Neutrophil (primary cell): ENCODE data around the gene ME3.

Source experiments
- H3K27ac ChIP-seq: fragments of 200-600 bp; sonication (generic); 2 replicates; pipeline ENCODE4 v1.5.1; 2016; ENCODE audit warnings: mild to moderate bottlenecking, moderate library complexity
- H3K27me3 ChIP-seq: fragments of 200-600 bp; sonication (generic); 2 replicates; pipeline ENCODE4 v1.6.0; 2016; ENCODE audit warnings: mild to moderate bottlenecking
- H3K36me3 ChIP-seq: fragments of 200-600 bp; sonication (generic); 2 replicates; pipeline ENCODE4 v1.5.1; 2017
- H3K4me1 ChIP-seq, 2 experiments: fragments of 200-600 bp in 1 of 2; sonication (generic) in 1 of 2; 1 replicate in 1 of 2; 2 replicates in 1 of 2; pipeline versions ENCODE4 v1.5.1 to v1.6.1; 2013 to 2016; ENCODE audit warnings: low read depth in 1 of 2, low read length in 1 of 2, mild to moderate bottlenecking in 1 of 2, moderate library complexity in 1 of 2; ENCODE audit not compliant: control insufficient read depth in 1 of 2, insufficient read depth in 1 of 2
- H3K4me3 ChIP-seq, 2 experiments: fragments of 200-600 bp in 1 of 2; sonication (generic) in 1 of 2; 1 replicate in 1 of 2; 2 replicates in 1 of 2; pipeline ENCODE4 v1.5.1; 2013 to 2016; ENCODE audit warnings: low read depth in 1 of 2, low read length in 1 of 2, mild to moderate bottlenecking in 1 of 2, moderate library complexity in 1 of 2
- H3K9me3 ChIP-seq: fragments of 200-600 bp; sonication (generic); 2 replicates; pipeline ENCODE4 v1.5.1; 2016
- CTCF ChIP-seq: fragments of 200-600 bp; sonication (generic); IDR thresholded peaks from 2 replicates; pipeline ENCODE4 v1.5.1; 2016; ENCODE audit warnings: antibody characterized with exemption

ME3 gene

GRCh38 chr11:86513746-86514373 lies 158.6 kb downstream of the ME3 start:
- no peaks in the 10 kb centered on the region for H3K27me3 ChIP-seq
- no peaks in the 10 kb centered on the region for H3K36me3 ChIP-seq
- H3K27ac ChIP-seq: no peak overlapping the region
- no peak overlapping the region for H3K4me3 ChIP-seq
- no peak for TF ChIP-seq CTCF
- no peaks in the 10 kb centered on the region for H3K9me3 ChIP-seq
- H3K4me1 ChIP-seq: no peaks in the 10 kb centered on the region

GRCh38 chr11:86513138-86513537 lies 159.3 kb downstream of the ME3 start:
- Histone ChIP-seq H3K4me1 (no peaks in the 10 kb centered on the region), H3K4me3 (no peak overlapping the region), H3K9me3 (no peaks in the 10 kb centered on the region), H3K27ac (no peak overlapping the region), H3K36me3 (no peaks in the 10 kb centered on the region), H3K27me3 (no peaks in the 10 kb centered on the region)
- TF ChIP-seq CTCF: no peak

- Histone ChIP-seq H3K27ac (no peak overlapping the region), H3K9me3 (no peaks in the 10 kb centered on the region)
Observed at GRCh38 chr11:86511086-86511551, 161.3 kb downstream of the ME3 start.

GRCh38 chr11:86510674-86511073 lies 161.7 kb downstream of the ME3 start:
- Histone ChIP-seq H3K4me3 (no peak overlapping the region), H3K27ac (no peak overlapping the region), H3K36me3 (no peaks in the 10 kb centered on the region), H3K9me3 (no peaks in the 10 kb centered on the region), H3K4me1 (no peaks in the 10 kb centered on the region), H3K27me3 (no peaks in the 10 kb centered on the region)
- TF ChIP-seq CTCF: no peak

More at GRCh38 chr11:86511086-86511551, 161.3 kb downstream of the ME3 start:
- Histone ChIP-seq H3K27me3 (no peaks in the 10 kb centered on the region), H3K4me3 (no peak overlapping the region), H3K4me1 (no peaks in the 10 kb centered on the region), H3K36me3 (no peaks in the 10 kb centered on the region)
- TF ChIP-seq CTCF: no peak

DNA sequence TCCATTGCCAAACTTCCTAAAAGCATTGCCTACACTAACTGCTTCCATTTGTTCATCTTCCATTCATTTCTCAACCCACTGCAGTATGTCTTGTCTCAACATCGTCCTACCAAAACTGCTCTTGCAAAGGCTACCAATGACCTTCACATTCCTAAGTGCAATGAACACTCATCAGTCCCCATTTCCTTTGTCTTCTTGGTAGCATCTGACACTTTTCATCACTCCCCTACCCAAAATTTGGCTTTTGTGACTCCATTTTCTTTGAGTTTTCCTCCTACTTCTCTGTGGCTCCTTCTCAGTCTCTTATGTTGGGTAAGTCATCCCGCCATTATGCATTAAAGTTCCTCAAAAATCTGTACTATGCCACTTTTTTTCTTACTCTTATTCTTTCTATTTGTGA lies 162.3 kb downstream of the ME3 start:
- H3K4me3 ChIP-seq: no peak overlapping the region
- H3K4me1 ChIP-seq: no peaks in the 10 kb centered on the region
- H3K36me3 ChIP-seq: no peaks in the 10 kb centered on the region
- TF ChIP-seq CTCF: no peak
- no peaks in the 10 kb centered on the region for H3K27me3 ChIP-seq
- H3K27ac ChIP-seq: no peak overlapping the region
- no peaks in the 10 kb centered on the region for H3K9me3 ChIP-seq
